Colonic mucosa (tissue), 4 donors: ENCODE measurements around the gene BRD2. TPM values are rescaled to one million over a fixed set of nuclear protein-coding genes. Genes with fewer than 3 reads are reported as not detected.

ENCODE experiments used
- DNase-seq: peaks from one replicate; pipeline ENCODE4 v3.0.0-alpha.2; 2020
- H3K27ac ChIP-seq: fragments of 200-600 bp; one replicate; pipeline ENCODE4 v1.8.0; 2021
- H3K27me3 ChIP-seq: fragments of 200-600 bp; one replicate; pipeline ENCODE4 v1.8.0; 2021
- H3K36me3 ChIP-seq: fragments of 200-600 bp; one replicate; pipeline ENCODE4 v1.8.0; 2021
- H3K4me1 ChIP-seq: fragments of 200-600 bp; one replicate; pipeline ENCODE4 v1.8.0; 2021; ENCODE audit warnings: mild to moderate bottlenecking
- H3K4me3 ChIP-seq: fragments of 200-600 bp; one replicate; pipeline ENCODE4 v1.8.0; 2021
- H3K9ac ChIP-seq, 2 donors: one replicate each; pipeline ENCODE4 v1.7.0; 2013; ENCODE audit warnings: control low read depth in 2 of 2, low read depth in 2 of 2, low read length in 2 of 2
- H3K9me3 ChIP-seq: fragments of 200-600 bp; one replicate; pipeline ENCODE4 v1.8.0; 2021
- CTCF ChIP-seq: fragments of 200-600 bp; IDR thresholded peaks from one replicate; pipeline ENCODE4 v1.8.0; 2022; ENCODE audit warnings: antibody characterized with exemption, mild to moderate bottlenecking
- intact Hi-C: fragments of 100-400 bp; cut with DNase I; formaldehyde crosslinking; loops from one replicate; pipeline ENCODE4 v1.14.1; 2022
- total RNA-seq, 2 donors: library from RNA; stranded (reverse); fragmentation: NEBNext Ultra II Directional in 1 of 2; extraction: Animal tissue kit (Norgen Biotek cat#: 25700) in 1 of 2; gene quantifications; one replicate each; pipeline ENCODE4 v1.2.1, GENCODE V29; 2021
- donor health status: healthy.
- donor health status: DM: no; HTN: no; CAD: no.
- donor health status: DM: no; HTN: no; CAD: no.

BRD2 gene
- total RNA-seq, 2 donors from 2014 or later, result 149 to 167 TPM

GRCh38 chr6:32967151-32968091 lies 973 bp upstream of the BRD2 start:
- Histone ChIP-seq H3K9me3 (no peaks in the 10 kb centered on the region), H3K36me3 (no peaks in the 10 kb centered on the region), H3K9ac (peak overlapping the region; percentile 95 to 100), H3K27me3 (no peaks in the 10 kb centered on the region), H3K4me1 (peaks cover 9% of the 10 kb centered on the region), H3K4me3 (peak overlapping the region; percentile 91), H3K27ac (peak overlapping the region; percentile 96)
- peak; percentile 45 for TF ChIP-seq CTCF
- peak; percentile 70 for DNase-seq
- intact Hi-C loops, result no loop called here

GRCh38 chr6:32968867-32969684 lies 682 bp downstream of the BRD2 start:
- no peaks in the 10 kb centered on the region for H3K9me3 ChIP-seq
- no peaks in the 10 kb centered on the region for H3K36me3 ChIP-seq
- intact Hi-C loops, result no loop called here
- no peaks in the 10 kb centered on the region for H3K27me3 ChIP-seq
- peak; percentile 75 for DNase-seq
- H3K9ac ChIP-seq, result peak overlapping the region; percentile 99 to 100
- peak overlapping the region; percentile 91 for H3K4me3 ChIP-seq
- no peak for TF ChIP-seq CTCF
- peak overlapping the region; percentile 96 for H3K27ac ChIP-seq
- peaks cover 9% of the 10 kb centered on the region for H3K4me1 ChIP-seq

- Histone ChIP-seq H3K27ac (peak overlapping the region; percentile 96), H3K4me3 (peak overlapping the region; percentile 91), H3K4me1 (peaks cover 9% of the 10 kb centered on the region), H3K27me3 (no peaks in the 10 kb centered on the region), H3K9me3 (no peaks in the 10 kb centered on the region), H3K36me3 (peaks cover 6% of the 10 kb centered on the region), H3K9ac (peak overlapping the region; percentile 99 to 100)
- peak; percentile 18 for TF ChIP-seq CTCF
- intact Hi-C loops, result no loop called here
- peak; percentile 84 for DNase-seq
Measured at GRCh38 chr6:32969685-32970412, 1.5 kb downstream of the BRD2 start.

GRCh38 chr6:32970413-32971241 lies 2.2 kb downstream of the BRD2 start:
- Histone ChIP-seq H3K4me3 (peak overlapping the region; percentile 91), H3K9ac (peak overlapping the region; percentile 99 to 100), H3K36me3 (peaks cover 7% of the 10 kb centered on the region), H3K27me3 (no peaks in the 10 kb centered on the region), H3K9me3 (no peaks in the 10 kb centered on the region), H3K4me1 (peaks cover 9% of the 10 kb centered on the region), H3K27ac (peak overlapping the region; percentile 96)
- no peak for TF ChIP-seq CTCF
- intact Hi-C loops, result no loop called here
- DNase-seq, result peak; percentile 92
